Activated CD8-positive, alpha-beta memory T cell treated with anti-CD3 and anti-CD28 coated beads, Interleukin-2, amount 50 U/mL, for 48 hours (primary cell): Measurements from ENCODE around the gene SCRT2.
"Not testable (repeated sequence)": the region's sequence is repeated elsewhere in the genome, so short reads cannot be mapped to it uniquely, and the experiment has no call there.

Experiments used
- DNase-seq: peaks from one replicate; pipeline ENCODE4 v3.0.0-alpha.2; 2020

The SCRT2 gene

DNA sequence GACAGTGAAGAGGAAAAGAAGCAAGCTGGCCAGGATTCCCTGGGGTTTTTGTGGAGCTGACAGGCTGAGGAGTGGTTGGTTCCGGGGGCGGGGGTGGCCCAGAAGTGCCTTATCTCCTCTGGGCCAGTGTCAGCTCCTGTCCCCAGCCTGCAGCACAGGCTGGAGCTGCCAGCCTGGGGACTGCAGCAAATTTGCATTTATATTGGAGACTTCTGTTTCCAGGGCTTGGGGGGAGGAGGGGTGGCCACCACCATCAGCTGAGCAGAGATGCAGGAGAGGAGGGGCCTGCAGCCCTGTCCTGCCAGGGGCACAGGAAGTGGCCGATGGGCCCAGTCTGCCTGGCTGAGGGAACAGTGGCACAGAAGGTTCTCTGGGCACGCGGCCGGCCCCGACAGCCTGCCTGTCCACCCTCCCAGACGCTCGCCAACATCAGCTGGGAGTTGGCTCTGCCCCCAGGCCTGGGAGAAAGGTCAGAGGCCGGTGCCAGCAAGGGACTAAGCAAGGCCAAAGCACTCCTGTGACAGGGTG, 24.3 kb upstream of the SCRT2 start:
- DNase-seq = no peak

- no peak for DNase-seq
Measured at GRCh38 chr20:699342-699741, 23.7 kb upstream of the SCRT2 start.

DNA sequence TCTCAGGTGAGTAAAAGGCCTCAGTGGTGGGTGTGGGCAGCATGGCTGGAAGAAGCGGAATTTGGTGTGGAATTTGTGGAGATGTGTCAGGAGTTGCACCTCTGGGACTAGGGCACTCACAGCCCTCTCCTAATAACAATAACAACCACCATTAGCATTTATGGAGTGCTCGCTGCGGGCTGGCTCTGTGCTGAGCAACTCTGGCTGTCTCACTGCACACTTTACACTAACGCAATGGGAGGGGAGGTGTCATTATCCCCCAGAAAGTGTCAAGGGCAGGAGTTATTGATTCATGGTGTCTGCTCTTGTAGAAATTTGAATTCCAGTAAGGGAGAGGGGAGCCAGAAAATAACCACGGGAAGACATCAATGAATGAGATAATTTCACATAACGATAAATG, 22.7 kb upstream of the SCRT2 start:
- DNase-seq = no peak

DNA sequence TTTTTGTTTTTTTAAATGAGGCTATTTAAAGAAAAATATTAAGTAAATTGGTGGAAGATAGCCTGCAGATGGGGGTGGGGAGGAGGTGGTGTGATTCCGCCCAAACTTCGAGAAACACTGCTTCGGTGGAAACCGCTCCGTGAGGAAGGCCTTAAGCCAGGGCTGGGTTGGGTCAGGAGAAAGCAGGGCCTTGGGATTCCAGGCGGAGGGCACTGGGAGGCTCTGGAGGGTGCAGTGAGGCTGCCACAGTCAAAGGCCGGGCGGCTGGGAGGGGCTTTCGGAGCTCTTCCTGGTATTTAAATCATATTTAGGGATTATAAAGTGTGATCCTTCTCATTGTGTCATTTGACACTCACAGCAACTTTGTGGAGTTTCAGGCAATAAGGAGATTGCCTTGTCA, 22.2 kb upstream of the SCRT2 start:
- DNase-seq = no peak

DNA sequence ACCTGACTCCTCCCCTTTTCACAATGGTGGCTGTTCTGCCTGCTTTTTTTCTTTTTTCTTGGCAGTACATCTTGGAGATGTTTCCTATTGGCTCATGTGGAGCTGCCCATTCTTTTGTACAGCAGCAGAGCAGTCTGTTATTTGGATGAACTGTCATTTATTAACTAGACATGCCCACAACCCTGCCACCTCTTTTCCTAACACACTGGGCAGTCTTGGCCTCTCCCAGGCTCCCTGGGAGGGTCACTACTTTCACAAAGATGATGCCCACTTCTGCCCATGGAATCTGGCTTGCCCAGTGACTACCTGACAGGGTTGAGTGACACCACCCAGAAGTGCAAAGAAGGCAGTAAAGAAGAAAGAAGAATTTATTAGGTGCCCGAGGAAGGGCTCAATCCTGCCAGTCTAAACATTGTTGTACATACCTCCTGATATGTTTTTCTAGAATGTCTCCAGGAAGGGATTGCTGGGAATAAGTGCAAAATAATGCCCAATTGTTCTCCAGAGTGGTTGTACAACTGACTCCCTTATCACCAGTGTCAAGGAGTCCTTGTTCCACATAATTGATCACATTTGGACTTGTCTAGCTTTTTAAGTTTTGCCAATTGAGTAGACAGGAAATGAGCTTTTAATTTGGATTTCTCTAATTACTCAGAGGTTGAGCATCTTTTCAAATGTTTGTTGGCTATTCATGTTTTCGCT, 19.7 kb upstream of the SCRT2 start:
- no peak for DNase-seq

DNA sequence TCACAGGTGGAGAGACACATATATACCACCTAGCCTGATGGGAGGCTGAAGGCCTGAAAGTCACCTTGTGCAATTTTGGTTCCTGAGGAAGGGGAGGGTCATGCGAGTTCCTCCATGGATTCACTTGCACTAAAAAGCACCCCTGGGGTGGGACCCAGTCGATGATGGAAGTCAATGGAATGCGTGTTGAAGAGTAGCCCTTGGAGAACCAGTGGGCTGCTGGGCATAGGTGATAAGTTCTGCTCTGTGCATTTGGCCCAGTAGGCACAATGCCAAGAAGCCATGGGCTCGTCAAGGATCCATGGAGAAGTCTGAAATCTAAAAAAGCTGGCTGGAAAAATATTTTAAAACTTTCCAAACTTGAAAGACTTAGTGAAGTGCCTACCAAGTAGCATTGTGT, 18.9 kb upstream of the SCRT2 start:
- no peak for DNase-seq

- not testable (repeated sequence) for DNase-seq
Measured at GRCh38 chr20:693786-694185, 18.2 kb upstream of the SCRT2 start.

DNA sequence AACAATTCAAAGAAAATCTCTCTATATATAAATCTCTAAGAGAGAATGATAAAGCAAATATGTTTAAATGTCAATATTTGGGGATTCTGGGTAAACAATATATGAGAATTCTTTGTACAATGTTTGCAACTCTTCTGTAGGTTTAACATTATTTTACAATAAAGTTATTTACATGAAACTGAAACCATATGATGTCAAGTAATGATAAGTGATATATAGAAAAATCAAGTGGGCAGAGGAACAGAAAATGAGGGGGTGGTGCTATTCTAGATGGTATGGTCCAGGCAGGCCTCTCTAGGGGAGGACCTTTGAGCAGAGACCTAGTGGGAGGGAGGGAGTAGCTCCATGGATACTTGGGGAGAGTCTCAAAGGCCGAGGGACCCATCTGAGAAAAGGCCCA, 16.4 kb upstream of the SCRT2 start:
- no peak for DNase-seq

GRCh38 chr20:689947-690346, 14.3 kb upstream of the SCRT2 start:
- DNase-seq = no peak

- DNase-seq = no peak
Measured at GRCh38 chr20:689348-689747, 13.7 kb upstream of the SCRT2 start.

DNA sequence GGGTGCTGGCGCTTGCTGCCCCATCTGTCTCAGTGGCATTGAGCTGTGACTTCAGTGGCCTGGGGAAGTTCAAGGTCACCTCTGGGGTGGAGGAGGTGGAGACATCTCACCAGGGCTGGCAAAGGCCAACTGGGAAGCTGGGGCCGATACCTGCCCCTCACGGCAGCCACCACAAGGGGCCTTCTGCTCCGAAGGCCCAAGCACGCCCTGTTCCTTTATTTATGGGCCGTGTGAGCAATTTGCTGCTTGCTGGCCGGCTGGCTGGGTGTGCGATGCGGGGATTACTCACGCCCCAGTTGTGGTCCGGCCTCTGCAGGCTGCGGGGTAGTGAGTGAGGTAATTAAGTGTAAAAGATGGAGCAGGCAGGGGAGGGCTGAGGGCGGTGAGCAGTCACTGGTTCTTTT, 13.2 kb upstream of the SCRT2 start:
- no peak for DNase-seq

GRCh38 chr20:687468-688203, 12.0 kb upstream of the SCRT2 start:
- DNase-seq = no peak

DNA sequence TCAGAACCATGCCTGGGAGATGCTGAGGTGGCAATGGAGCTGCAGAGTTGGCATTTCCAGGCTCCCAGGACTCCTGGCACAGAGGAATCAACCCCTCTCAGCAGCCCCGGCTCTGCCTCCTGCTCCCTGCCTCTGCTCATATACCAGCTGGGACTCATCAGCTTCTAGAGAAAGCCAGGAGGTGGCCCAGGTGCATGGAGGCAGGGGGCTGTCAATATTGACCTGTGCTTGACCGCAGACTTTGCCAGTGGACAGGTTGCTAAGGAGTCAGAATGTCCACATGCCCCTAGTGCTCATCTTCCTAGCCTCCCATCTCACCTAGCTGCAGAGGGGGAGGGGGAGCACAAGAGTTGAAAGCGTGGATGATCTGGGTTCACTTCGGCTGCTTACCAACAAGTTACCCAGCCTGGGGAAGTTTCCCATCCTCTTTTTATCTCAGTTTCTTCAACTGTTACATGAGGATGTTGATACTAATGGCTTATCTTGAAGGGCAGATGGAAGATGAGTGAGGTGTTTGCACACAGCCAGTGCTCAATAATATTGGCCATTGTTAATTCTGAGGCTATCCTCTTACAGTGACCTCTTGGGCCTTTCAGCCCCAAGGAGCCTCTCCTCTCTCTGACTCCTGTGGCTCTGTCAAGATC, 9.2 kb upstream of the SCRT2 start:
- DNase-seq = no peak

GRCh38 chr20:682123-682522, 6.5 kb upstream of the SCRT2 start:
- DNase-seq = no peak

- no peak for DNase-seq
Measured at GRCh38 chr20:680638-681187, 5.1 kb upstream of the SCRT2 start.

DNA sequence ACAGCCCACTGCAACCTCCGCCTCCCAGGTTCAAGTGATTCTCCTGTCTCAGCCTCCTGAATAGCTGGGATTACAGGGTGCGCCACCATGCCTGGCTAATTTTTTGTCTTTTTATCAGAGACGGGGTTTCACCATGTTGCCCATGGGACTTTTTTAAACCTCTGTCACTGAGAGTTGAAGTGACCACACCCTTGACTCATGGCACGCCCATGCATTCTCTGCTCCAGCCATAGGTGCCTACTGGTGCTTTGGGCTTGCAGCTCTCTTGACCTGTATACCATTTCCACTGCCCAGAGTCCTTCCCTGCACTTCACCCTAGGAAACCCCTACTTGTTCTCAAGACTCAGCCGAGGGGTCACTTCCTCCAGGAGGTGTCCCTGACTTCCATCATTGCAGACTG, 2.4 kb upstream of the SCRT2 start:
- DNase-seq = no peak

DNA sequence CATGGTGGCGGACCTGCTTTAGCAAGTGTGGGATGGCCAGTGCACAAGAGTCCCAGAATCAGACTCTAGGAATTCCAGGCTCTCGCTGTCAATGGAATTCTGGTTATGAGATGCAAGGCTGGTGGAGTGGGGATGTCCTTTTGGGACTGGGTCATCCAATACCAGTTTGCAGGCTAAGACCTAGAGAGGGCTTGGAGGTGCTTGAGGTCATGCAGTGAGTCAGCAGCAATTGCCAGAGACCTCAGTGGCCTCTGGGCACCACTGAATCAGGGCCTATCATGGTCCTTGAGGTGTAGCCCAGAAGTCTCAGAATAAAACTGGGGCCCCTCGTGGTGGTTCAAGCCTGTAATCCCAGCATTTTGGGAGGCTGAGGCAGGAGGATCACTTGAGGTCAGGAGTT, 1.4 kb upstream of the SCRT2 start:
- DNase-seq = no peak

DNA sequence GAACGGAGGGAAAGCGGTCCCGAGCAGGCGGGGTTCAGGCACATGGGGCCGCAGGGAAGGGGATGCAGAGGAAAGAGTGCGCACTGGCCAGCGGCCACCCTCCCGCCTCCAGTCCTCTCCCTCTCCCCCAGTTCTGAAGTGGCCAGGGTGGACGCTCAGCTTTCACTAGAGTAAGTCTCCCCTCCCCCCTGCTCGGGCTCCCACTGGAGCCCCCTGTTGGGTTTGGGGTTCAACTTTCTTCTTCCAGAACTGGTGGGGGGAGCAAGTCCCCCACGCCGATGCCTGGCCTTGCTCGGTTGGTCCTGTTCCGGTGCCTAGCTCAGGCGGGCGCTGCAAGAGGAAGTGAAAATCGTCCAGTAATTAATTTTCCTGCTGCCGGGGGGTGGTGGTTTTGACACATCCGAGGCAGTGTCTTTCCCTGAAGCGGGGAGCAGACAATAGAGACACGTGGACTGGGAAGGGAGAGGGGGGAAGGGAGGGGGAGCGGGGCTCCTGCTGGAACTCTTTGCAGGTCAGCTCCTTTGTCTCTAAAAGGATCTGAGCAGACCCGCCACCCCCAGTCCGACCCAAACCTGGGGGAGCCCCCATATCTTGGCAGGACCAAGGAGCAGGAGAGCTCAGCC, 824 bp upstream of the SCRT2 start:
- no peak for DNase-seq

DNA sequence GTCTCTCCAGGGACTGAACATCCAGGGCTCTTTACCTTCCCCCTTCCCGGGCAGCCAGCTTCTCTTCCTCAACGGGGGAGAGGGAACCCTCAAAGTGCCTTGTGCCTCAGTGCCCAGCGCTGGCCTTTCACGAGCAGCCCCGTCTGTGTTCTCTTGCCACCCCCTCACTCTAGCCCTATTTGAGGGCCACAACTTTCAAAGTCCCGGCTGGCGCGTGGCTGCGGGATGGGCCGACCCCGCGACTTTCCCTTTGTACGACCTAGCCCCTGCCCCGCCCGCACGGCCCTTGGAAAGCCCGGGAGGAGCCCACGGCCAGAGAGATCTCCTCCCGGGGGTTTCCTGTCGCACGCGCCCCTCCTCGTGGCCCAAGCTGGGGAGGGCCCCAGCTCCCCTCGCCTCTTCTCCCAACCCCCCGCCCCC, 559 bp downstream of the SCRT2 start:
- DNase-seq = no peak

- DNase-seq = no peak
Measured at GRCh38 chr20:673603-674001, 2.0 kb downstream of the SCRT2 start.

GRCh38 chr20:672963-673602, 2.5 kb downstream of the SCRT2 start:
- DNase-seq = no peak

GRCh38 chr20:671252-672030, 4.2 kb downstream of the SCRT2 start:
- no peak for DNase-seq
